ENCODE results near the gene GAMT. TPM values are rescaled to one million over a fixed set of nuclear protein-coding genes. Genes with fewer than 3 reads are reported as not detected.

Gene GAMT
- total and polyA plus RNA-seq, 2 of the 13 experiments (the other 11 are each of a cell fraction or from before 2014, with no cell fraction given) = 115 to 124 TPM

DNA sequence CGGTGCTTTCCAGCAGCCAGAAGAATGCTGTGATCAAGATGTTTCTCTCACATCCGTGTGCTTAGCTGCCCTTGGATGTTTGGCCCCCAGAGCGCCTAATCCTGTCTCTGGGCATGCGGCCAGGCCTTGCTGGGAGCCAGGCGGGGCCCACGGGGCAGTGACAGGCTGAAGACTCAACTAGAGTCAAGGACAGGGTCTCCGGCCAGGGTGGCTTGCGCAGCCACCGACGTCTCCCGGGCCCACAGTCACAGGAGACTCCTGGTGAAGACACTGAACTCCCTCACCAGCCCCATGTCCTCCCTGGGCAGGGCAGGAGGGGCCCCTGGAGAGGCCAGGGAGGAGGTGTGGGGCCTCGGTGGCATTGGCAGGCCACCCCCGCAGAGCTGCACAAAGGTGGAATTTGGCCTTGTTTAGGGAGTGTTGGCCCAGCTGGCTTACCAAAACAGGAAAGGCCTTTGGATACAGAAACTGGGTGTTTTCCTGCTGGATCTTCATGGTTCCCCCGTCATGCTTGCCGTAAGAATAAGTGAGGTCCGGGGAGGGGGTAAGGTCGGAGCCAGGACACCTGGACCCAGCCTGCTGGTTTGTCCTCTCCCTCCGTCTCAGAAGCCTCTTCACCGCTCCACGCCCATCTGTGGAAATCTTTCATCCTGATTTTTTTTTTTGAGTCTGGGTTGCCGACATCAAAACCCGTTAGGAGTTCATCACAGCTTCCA lies 27.6 kb downstream of the GAMT start (continued):
- no peak for TF ChIP-seq ISX (CRISPR knock-in tag; conservative IDR thresholded peaks at IDR 0.05)
- TF ChIP-seq ZNF510 (CRISPR knock-in tag; IDR thresholded peaks at IDR 0.05; ENCODE audit: low read depth) = peak; percentile 14; the same call in 1 of the 2 replicates
- TF ChIP-seq TCF12 (IDR thresholded peaks at IDR 0.05) = no peak
- TF ChIP-seq TCF12 (CRISPR knock-in tag; IDR thresholded peaks at IDR 0.05) = peak; percentile 73; the same call in 1 of the 2 replicates
- TF ChIP-seq, protein P1, sequence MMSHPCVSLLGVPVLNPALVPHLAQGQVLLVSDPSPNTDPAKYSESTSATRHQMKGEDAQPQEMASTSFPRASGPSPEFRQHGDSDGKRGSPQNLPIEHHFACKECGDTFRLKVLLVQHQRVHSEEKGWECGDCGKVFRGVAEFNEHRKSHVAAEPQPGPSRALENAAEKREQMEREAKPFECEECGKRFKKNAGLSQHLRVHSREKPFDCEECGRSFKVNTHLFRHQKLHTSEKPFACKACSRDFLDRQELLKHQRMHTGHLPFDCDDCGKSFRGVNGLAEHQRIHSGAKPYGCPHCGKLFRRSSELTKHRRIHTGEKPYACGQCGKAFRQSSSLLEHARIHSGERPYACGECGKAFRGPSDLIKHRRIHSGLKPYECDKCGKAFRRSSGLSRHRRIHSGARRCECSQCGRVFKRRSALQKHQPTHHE (CRISPR knock-in tag; IDR thresholded peaks at IDR 0.05; ENCODE audit: borderline replicate concordance) = 0 out of 2 replicates have a peak, but pooled peaks have one; percentile 92
- TF ChIP-seq ZNF563 (CRISPR knock-in tag; IDR thresholded peaks at IDR 0.05) = peak; percentile 72; the same call in 1 of the 2 replicates
- peak; percentile 90 for TF ChIP-seq ZNF232 (CRISPR knock-in tag; IDR thresholded peaks at IDR 0.05; ENCODE audit: borderline replicate concordance)
- no peak for TF ChIP-seq RFXANK (CRISPR knock-in tag; IDR thresholded peaks at IDR 0.05)
- peak; percentile 71; the same call in 1 of the 2 replicates for TF ChIP-seq ZNF747 (CRISPR knock-in tag; IDR thresholded peaks at IDR 0.05; ENCODE audit: borderline replicate concordance)
- TF ChIP-seq ZNF792 (CRISPR knock-in tag; IDR thresholded peaks at IDR 0.05) = no peak
- no peak for TF ChIP-seq NONO (IDR thresholded peaks at IDR 0.05)
- peak; percentile 56; the same call in 1 of the 2 replicates for TF ChIP-seq NONO (CRISPR knock-in tag; conservative IDR thresholded peaks at IDR 0.05)
- TF ChIP-seq, protein P2, sequence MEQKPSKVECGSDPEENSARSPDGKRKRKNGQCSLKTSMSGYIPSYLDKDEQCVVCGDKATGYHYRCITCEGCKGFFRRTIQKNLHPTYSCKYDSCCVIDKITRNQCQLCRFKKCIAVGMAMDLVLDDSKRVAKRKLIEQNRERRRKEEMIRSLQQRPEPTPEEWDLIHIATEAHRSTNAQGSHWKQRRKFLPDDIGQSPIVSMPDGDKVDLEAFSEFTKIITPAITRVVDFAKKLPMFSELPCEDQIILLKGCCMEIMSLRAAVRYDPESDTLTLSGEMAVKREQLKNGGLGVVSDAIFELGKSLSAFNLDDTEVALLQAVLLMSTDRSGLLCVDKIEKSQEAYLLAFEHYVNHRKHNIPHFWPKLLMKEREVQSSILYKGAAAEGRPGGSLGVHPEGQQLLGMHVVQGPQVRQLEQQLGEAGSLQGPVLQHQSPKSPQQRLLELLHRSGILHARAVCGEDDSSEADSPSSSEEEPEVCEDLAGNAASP (CRISPR knock-in tag; IDR thresholded peaks at IDR 0.05; ENCODE audit: borderline replicate concordance) = peak; percentile 84
- TF ChIP-seq FLYWCH1 (CRISPR knock-in tag; IDR thresholded peaks at IDR 0.05) = peak; percentile 49; the same call in 1 of the 2 replicates
- TF ChIP-seq MAZ (IDR thresholded peaks at IDR 0.05; ENCODE audit: borderline replicate concordance, low read depth, low read length) = peak; percentile 66
- TF ChIP-seq MAZ (CRISPR knock-in tag; IDR thresholded peaks at IDR 0.05; ENCODE audit: low read depth) = no peak; the same call in 1 of the 2 replicates
- peak; percentile 93 for TF ChIP-seq PHF21A (CRISPR knock-in tag; IDR thresholded peaks at IDR 0.05)
- TF ChIP-seq, protein P3, sequence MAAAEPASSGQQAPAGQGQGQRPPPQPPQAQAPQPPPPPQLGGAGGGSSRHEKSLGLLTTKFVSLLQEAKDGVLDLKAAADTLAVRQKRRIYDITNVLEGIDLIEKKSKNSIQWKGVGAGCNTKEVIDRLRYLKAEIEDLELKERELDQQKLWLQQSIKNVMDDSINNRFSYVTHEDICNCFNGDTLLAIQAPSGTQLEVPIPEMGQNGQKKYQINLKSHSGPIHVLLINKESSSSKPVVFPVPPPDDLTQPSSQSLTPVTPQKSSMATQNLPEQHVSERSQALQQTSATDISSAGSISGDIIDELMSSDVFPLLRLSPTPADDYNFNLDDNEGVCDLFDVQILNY (CRISPR knock-in tag; conservative IDR thresholded peaks at IDR 0.05) = no peak
- TF ChIP-seq, protein P4, sequence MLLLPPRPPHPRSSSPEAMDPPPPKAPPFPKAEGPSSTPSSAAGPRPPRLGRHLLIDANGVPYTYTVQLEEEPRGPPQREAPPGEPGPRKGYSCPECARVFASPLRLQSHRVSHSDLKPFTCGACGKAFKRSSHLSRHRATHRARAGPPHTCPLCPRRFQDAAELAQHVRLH (CRISPR knock-in tag; IDR thresholded peaks at IDR 0.05; ENCODE audit: borderline replicate concordance, low read depth) = peak; percentile 61; the same call in 1 of the 2 replicates
- 0 out of 2 replicates have a peak, but pooled peaks have one; percentile 10 for TF ChIP-seq ZNF782 (CRISPR knock-in tag; IDR thresholded peaks at IDR 0.05; ENCODE audit: borderline replicate concordance)

All from HepG2 (cell line).